IMR-90 (cell line): ENCODE data around the gene ZNF219.

ENCODE experiments used
- BHLHE40 ChIP-seq: fragments of 150-350 bp; IDR thresholded peaks from 2 replicates; pipeline ENCODE4 v1.6.1; 2016; ENCODE audit warnings: mild to moderate bottlenecking, low read depth, low read length
- CEBPB ChIP-seq: IDR thresholded peaks from 2 replicates; pipeline ENCODE4 v1.6.1; 2012; ENCODE audit warnings: low read depth, low read length, improper control_type of control experiment
- CTCF ChIP-seq: conservative IDR thresholded peaks from 2 replicates; pipeline ENCODE4 v1.5.1; 2012; ENCODE audit warnings: mild to moderate bottlenecking, low read depth, low read length, improper control_type of control experiment

- TF ChIP-seq CTCF (no peak), BHLHE40 (no peak), CEBPB (no peak)
Observed at GRCh38 chr14:21060614-21061346, 37.7 kb downstream of the ZNF219 start.
